CD4-positive, alpha-beta T cell treated with Interferon gamma for 1 hour (primary cell): ENCODE data around the gene NAA30.

Source experiments
- DNase-seq: peaks from one replicate; pipeline ENCODE4 v3.0.0-alpha.2; 2020

Gene NAA30

DNA sequence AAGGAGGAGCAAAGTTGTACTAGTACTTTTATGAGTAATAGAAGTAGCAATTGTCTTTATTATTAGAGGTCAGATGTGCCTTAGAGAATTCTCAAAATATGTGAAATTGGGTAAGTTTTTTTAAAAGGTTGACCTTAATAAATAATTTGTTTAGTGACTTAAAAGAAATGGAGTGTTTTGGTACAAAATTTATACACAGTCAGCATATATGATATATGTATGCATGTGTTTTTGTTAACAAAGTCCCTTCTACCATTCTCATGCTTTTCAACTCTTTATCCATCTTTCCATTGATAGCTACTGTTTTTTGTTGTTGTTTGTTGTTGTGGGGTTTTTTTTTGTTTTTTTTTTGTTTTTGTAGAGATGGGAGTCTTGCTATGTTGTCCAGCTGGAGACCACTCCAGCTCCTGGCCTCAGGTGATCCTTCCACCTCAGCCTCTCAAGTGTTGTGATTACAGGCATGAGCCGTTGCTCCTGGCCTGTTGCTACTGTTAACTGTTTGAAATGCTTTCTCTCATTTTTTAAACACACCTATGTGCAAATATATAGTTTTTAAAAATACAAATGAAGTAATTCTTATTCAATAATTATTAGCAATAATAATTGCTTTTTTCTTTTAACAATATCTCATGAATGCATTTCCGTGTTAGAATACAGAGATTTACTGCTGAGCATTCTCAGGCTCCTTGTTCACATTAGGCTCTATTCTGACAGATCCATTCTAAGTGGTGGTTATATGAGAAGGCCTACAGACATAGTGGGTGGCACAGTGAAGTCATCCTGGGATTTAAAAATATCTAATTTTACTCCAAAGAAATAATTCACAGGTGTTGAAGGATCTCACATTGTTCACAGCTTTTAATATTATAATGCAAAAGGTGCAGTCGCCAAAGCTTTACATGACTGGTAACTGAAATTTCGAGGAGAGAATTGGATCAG, 10.4 kb downstream of the NAA30 start:
- DNase-seq = no peak

DNA sequence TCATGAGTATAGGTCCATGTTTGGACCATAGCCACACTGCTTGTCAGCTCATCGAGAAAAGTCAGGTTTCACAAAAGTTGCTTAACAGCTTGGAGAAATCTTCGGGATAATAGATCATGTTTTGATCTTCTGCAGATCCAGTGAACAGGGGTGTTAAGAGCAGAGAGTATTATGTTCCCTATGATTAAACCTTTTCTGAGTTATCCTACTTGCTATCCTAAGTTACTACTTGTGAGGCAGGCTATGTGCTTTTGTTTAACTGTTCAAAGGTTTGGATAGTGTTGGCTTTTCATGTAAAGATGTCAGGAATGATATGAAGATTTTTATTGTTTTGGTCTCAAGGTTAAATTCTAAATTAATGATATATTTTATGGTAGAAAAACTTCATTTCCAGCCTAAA, 11.1 kb downstream of the NAA30 start:
- no peak for DNase-seq

DNA sequence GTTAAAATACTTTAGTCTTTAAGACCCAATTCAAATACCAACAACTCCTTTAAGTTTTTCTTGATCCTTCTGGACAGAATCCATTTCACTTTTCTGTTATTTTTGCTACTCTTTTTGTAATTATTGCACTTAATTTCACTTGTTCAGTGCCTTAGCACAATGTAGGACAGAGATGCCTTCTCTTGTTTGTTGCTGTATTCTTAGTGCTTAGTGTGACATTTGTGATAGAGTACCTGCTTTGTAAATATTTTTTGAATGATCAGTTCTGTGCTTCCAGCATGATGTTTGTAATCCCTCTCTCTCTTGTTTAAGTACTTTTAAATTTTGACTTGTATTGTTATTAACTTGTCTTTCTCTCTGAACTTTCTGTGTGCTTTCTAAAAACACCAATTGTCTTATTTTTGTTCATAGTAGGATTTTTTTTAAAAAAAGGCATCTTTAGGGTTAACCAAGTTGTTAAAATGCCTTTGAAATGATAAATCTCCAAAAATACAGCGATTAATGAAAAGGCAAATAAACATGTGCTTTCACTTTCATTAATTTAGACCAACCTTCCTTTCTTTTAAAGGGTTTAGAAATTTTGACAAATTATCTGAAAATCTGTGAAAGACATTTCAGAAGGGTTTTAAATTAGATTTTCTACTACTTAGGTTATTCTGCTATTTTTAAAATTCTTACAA, 11.9 kb downstream of the NAA30 start:
- DNase-seq = no peak

DNA sequence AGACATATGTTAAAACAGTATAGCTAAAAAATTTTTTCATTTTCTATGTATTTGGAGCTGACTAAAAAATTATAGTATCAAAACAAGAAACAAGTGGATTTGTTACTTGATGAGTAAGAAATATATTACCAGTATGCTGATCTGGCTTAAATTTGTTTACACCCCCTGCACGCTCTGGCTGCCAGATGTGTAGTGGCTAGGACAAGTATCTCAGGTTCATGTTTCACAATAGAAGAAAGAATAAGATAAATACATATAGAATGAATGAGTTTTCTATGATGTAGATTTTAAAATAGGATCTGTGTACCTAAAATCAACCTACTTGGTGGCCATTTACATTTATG, 13.1 kb downstream of the NAA30 start:
- DNase-seq = no peak

DNA sequence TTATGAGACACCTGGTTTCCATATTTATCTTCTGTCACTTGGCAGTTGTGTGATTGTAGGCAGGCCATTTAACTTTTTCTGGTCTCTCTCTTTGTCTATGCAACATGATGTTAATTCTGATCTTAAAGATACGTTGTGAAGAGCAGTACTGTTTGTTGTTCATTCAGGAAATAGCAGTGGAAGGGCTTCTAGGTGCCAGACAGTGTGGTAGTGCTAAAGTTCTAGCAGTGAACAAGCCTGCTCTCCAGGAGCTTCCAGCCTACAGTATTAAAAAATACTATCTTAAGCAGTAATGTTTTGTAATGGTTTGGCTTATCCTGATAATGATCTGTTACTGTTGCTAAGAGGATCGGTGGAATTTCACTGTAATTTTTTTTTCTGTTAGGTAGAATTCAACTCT, 15.2 kb downstream of the NAA30 start:
- DNase-seq = no peak

DNA sequence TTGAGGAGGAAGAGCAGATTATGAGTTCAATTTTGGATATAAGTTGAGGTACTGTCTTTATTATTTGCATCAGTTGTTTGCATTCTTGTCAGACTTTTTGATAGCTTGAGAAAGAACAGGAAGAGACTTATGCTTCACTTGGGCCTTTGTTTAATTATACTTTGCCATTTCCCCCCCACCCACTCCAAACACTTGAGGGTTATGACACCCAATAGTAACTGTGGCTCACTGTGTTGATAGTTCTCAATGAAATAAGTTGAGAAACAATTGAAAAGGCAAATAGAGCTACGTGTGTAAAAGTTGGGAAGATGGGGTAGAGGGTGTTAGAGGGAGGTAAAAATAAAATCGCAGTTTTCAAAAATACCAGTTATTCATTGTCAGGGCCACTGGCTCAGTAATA, 17.7 kb downstream of the NAA30 start:
- DNase-seq = no peak

DNA sequence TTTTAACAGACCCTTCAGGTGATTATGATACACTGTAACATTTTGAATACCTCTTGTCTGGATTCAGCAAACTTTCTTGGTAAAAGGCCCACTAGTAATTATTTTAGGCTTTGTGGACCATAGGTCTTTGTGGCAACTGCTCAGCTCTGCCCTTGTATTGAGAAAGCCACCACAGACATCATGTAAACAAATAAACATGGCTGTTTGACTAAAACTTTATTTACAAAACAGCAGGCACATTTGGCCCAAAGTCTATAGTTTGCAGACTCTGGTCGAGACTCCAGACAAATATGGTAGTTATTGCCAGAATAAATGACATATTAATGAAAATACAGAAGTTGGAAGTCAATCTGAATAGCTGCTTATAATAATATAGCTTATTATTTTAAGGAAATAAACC, 18.2 kb downstream of the NAA30 start:
- no peak for DNase-seq

DNA sequence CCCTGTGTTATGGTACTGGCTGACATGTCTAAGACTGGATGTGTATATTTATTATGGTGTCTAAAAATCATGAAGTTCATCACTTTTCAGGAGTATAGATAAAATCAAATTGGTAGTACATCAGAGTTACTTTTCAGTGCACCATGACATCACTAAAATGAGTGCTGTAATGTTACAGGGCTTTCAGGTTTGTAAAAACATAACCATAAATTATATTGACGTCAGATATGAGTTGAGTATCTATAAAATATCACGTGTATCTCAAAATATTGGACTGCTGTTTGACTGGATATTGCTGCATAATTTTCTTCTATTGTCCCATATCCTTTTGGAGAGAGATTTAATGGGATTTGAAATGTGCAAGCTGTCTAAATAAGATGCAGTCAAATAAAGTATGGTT, 22.0 kb downstream of the NAA30 start:
- DNase-seq = no peak

GRCh38 chr14:57413849-57414248, 23.5 kb downstream of the NAA30 start:
- DNase-seq = no peak

DNA sequence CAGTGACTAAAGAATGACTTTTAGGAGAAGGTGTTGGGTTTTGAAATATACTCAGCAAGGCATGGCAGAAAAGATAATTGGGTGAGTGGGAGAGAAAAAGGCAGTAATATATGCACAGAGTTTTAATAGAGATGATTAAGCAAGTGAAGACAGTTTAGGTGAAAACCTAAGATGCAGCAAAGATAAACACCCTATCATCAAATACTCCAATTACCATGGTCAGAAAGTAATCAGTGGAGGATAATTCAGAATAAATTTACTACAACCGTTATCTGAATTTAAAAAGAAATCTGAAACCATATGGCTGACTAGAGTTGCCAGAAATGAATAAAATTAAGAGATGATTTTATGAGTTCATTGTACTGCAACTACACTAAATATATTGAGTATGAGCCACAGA, 26.8 kb downstream of the NAA30 start:
- no peak for DNase-seq

DNA sequence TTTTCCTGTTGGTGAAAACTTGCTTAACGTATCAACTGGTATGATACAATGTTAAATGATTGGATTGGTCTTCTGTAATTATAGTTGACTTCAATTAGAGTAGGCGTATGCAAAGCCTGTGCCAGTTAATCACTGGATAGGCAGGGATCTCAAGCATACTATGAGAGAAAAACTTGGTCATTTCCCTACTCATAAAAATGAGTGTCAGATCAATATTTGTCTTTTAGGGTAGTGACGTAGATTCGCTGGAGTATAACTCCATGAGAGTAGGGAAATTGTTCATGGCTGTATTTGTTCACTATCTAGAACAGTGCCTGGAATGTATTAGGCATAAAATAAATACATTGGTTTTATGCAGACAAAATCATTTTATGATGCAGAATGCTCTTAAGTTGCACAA, 28.6 kb downstream of the NAA30 start:
- DNase-seq = no peak

DNA sequence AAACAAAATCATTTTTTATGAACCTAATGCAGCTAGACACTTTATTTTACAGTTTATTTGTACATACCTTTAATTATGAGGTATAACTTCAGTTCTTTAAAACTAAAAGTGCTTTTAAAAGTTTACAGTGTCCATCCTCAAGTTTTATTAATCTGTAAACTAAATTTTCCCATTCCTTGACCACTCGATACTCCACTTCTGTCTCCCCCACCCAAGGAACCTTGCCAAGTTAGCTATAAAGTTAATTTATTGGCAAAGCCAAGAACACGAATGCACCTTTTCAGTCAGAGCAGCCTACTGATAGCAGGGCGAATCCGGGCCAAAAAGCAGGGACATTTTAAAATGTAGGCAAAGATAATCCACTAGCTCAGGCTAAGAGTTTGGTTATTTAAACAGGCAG, 29.6 kb downstream of the NAA30 start:
- no peak for DNase-seq

DNA sequence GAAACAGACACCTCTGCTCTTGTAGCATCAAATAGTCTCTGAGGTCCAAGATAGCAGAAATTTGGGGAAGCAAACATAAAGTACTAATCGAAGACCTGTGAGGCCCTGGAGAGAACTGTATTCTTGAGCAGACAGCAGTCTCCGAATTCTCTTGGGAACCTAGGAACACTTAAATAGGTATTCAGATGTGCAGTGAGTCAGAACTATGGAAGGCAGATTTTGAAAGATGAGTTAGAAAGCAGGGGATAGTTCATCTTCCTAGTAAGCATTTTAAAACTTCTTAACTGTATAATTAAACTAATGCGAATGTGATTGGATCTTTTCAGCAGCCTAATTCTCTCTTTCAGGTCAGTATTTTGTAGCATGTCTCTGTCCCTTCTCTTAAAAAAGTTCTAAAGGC, 30.6 kb downstream of the NAA30 start:
- no peak for DNase-seq

- no peak for DNase-seq
Measured at GRCh38 chr14:57435923-57436322, 45.5 kb downstream of the NAA30 start.

GRCh38 chr14:57461777-57462320, 71.5 kb downstream of the NAA30 start:
- DNase-seq = no peak

- no peak for DNase-seq
Measured at GRCh38 chr14:57462551-57462950, 72.2 kb downstream of the NAA30 start.

DNA sequence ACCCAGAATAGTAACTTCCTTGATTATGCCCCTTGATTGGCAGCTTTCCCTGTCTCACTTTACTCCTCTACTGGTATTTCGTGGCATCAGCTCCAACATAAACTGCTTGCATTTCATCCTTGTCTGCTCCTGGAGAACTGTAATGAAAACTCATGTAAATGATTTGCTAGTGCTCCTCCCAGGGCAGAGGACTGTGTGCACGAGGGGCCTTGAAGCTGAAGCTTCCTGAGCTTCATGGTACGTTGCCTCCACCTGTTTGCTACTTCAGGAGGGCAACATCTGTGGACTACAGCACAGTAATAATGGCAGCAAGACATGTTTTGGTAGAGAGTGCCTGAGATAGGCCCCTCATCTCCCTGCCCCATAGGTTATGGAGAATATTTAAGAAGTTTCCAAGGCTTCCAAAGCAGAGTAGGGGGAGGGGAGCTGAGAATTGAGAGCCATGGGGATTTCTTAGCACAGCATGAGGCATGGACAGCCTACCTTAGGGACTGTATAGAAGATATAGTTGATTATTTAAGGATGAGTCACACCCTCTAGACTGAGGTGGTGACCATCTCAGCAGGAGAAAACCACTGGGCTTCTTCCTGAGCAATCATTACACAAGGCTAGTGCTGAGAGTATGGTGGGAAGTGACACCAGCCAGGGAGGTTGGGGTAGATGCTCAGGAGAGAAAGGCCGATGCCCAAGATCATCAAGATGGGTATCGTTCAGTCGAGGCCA, 73.8 kb downstream of the NAA30 start:
- DNase-seq = no peak
